ENCODE measurements around the gene NPDC1. TPM values are rescaled to one million over a fixed set of nuclear protein-coding genes. Genes with fewer than 3 reads are reported as not detected.

The NPDC1 gene
- total RNA-seq, 1 donor from 2014 or later = 59.4 TPM

DNA sequence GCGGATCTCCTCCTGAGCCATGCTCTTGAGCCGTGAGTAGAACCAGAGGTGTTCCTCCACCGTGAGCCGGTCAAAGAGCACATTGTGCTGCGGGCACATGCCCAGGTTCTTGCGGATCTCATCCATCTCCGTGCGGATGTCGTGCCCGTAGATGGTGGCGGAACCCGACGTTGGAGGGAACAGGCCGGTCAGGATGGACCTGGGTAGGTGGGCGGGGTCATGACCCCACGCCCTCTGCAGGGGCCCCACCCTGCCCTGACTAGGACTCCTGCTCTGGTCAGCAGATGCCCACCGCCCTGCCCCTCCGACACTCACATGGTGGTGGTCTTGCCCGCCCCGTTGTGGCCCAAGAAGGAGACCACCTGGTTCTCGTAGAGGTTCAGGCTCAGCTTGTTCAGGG lies 30.0 kb downstream of the NPDC1 start:
- Mint-ChIP-seq H3K9me3 (no peaks in the 10 kb centered on the region), H3K4me3 (no peak overlapping the region), H3K36me3 (ENCODE audit: low read depth) (no peaks in the 10 kb centered on the region), H3K4me1 (no peaks in the 10 kb centered on the region), H3K27me3 (no peaks in the 10 kb centered on the region), H3K27ac (no peak overlapping the region)
- intact Hi-C loops (cut with micrococcal nuclease) = no loop called here
- no peak for DNase-seq

DNA sequence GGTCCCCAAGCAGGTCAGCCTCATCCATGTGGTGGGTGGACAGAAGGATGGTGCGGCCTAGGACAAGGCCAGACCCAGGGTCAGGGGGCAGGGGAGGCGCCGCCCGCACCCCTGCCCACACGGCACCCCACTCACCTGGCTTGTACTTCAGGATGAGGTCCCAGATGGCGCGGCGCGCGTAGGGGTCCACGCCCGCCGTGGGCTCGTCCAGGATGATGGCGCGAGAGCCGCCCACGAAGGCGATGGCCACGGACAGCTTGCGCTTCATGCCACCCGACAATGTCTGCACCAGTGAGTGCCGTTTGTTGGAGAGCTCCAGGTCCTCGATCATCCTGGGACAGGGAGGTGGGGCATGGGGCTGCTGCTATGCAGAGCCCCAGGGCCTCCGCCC lies 30.4 kb downstream of the NPDC1 start:
- Mint-ChIP-seq H3K4me3 (no peak overlapping the region), H3K27me3 (no peaks in the 10 kb centered on the region), H3K9me3 (no peaks in the 10 kb centered on the region), H3K36me3 (ENCODE audit: low read depth) (no peaks in the 10 kb centered on the region), H3K27ac (no peak overlapping the region), H3K4me1 (no peaks in the 10 kb centered on the region)
- intact Hi-C loops (cut with micrococcal nuclease) = no loop called here
- no peak for DNase-seq

DNA sequence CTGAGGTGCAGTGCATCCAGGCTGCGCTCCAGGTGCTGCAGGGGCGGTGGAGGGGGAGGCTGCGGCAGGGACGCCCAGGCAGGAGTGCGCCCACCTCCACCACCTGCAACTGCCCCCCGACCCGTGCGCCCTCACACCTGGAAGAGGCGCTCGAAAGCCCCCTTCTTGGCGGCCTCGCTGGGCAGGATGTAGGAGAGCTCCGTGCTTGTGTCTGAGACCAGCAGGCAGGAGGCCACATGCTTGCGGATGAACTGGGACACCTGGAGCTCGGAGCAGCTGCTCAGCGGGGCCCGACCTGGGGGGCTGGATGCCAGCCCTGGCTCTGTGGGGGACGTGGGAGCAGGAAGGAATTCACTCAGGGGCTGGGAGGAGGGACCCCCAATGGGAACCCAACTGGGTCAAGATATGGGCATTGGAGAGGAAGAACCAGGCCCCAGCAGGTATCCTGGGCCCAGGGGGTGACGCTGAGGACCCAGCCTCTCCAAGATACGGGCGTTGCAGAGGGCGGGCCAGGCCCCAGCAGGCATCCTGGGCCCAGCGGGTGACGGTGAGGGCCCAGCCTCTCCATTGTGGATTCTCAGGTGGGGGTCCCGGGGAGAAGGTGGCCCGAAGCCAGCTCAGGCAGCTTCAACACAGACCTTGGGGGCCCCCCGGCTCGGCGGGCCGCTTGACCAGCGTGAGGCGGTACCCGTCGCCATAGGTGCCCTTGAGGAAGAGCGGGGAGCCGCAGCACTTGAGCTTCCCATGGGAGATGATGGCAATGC lies 31.0 kb downstream of the NPDC1 start:
- Mint-ChIP-seq H3K36me3 (ENCODE audit: low read depth) (no peaks in the 10 kb centered on the region), H3K4me3 (no peak overlapping the region)

DNA sequence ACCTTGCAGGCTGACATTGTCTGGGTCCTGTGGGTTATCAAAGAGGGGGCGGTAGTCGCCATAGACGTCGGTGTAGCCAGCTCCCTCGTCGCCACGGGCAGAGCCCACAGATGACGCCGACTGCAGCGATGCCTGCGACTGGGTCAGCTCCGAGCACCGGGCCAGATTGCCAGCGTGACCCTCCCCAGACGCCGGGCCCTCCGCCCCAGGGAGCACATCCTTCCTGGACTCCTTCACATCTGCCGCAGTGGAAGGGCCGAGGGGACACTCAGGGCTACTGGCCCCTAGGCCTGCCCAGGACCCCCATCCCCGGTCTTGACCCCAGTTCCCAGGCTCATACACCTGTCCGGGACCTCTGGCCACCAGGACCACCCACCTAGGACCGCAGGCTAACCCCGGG lies 31.8 kb downstream of the NPDC1 start:
- DNase-seq = no peak
- H3K4me3 Mint-ChIP-seq = no peak overlapping the region
- H3K27ac Mint-ChIP-seq = no peak overlapping the region
- no peaks in the 10 kb centered on the region for H3K4me1 Mint-ChIP-seq
- no peaks in the 10 kb centered on the region for H3K9me3 Mint-ChIP-seq
- no peaks in the 10 kb centered on the region for H3K27me3 Mint-ChIP-seq
- intact Hi-C loops (cut with micrococcal nuclease) = no loop called here
- H3K36me3 Mint-ChIP-seq (ENCODE audit: low read depth) = no peaks in the 10 kb centered on the region

More for the DNA sequence above, 31.0 kb downstream of the NPDC1 start:
- Mint-ChIP-seq H3K27me3 (no peaks in the 10 kb centered on the region), H3K9me3 (no peaks in the 10 kb centered on the region), H3K27ac (no peak overlapping the region), H3K4me1 (no peaks in the 10 kb centered on the region)
- DNase-seq = no peak
- intact Hi-C loops (cut with micrococcal nuclease) = no loop called here

DNA sequence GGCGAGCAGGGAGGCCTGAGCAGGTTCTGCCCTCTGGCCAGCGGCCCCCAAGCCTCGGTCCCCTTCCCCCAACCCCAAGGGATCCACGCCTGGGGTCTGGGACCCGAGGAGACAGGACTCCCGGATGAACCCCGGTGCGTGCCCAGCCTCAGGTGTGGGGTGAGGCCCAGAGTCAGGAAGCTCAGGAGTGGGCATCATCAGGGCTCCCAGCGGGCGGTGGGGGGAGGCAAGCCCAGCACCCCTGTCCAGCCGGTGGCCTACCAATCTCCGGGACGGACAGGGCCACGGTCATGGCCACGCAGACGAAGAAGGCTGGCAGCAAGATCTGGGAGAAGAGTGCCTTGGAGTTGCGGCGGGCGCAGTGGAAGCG lies 32.4 kb downstream of the NPDC1 start:
- intact Hi-C loops (cut with micrococcal nuclease) = no loop called here
- no peaks in the 10 kb centered on the region for H3K27me3 Mint-ChIP-seq
- no peaks in the 10 kb centered on the region for H3K36me3 Mint-ChIP-seq (ENCODE audit: low read depth)
- H3K4me3 Mint-ChIP-seq = no peak overlapping the region
- no peak overlapping the region for H3K27ac Mint-ChIP-seq
- H3K4me1 Mint-ChIP-seq = no peaks in the 10 kb centered on the region
- H3K9me3 Mint-ChIP-seq = no peaks in the 10 kb centered on the region
- DNase-seq = no peak

DNA sequence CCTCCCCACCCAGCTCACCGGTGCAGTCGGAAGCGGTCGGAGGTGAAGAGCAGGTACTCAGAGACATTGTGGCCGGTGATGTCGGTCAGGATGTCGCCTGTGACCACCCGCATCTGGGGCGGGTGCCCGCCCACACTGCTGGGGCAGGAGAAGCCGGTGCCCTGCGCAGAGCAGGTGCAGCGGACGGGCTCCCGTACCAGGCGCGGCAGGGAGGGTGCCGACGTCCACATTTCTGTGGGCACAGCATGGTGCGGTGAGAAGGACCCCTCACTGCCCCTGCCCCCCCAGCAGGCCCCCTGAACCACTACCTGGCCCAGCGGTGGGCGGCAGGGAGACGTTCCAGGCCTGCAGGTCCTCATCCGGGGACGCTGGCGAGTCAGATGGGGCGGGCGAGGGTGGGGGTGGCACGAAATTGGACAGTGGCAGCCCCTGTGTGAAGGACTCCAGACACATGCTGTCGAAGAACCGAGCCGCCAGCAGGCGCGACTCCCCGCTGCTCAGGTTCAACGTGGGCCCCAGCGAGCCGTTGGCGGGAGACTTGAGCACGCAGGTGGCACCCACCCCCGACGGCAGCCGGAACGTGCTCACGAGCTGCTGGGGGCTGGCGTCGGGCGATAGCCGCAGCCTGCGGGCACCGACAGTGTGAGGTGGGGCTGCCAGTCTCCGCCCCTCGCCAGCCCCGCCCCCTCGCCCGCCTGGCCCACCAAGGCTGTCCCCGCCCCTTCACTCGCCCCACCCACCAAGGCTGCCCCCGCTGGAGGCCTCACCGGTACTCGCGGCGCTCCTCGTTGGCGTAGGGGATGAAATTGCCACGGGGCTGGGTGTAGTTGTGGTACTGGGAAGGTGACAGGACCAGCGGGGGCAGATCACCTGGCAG lies 33.0 kb downstream of the NPDC1 start:
- Mint-ChIP-seq H3K4me3 (no peak overlapping the region), H3K4me1 (no peaks in the 10 kb centered on the region), H3K27ac (no peak overlapping the region), H3K36me3 (ENCODE audit: low read depth) (no peaks in the 10 kb centered on the region), H3K27me3 (no peaks in the 10 kb centered on the region), H3K9me3 (no peaks in the 10 kb centered on the region)
- no peak for DNase-seq
- intact Hi-C loops (cut with micrococcal nuclease) = no loop called here

DNA sequence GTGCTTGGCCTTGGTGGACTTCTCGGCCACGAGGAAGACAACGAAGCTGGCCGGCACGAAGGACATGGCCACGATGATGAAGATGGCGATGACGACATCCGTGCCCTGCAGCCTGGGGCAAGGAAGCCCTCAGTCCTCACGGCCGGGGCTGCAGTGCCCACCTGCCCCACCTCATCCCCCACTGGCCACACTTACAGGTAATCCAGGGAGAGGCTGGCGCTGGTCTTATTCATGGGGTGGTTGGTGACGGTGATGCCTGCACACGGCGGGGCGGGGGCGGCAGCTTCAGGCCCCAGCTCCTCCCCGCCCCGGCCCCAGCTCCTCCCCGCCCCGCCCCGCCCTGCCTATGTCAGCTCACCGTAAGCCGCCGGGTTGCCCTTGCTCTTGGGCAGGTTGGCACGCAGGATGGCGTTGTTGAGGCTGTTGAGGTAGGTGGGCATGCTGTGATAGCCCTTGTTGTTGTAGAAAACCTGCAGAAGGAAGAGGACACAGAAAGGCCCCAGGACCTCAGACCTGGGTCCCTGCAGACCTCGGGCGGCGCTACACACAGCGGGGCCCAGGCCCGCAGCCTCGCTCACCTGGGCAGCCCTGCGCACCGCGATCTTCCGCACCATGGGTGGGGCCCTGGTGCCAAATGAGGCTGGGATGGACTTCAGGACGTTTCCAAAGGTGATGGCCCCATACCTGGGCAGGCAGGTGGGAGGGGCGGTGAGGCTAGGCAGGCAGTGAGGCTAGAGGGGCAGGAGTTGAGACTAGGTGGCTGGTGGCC lies 33.9 kb downstream of the NPDC1 start:
- no peak for DNase-seq
- Mint-ChIP-seq H3K9me3 (no peaks in the 10 kb centered on the region), H3K4me1 (no peaks in the 10 kb centered on the region), H3K27me3 (no peaks in the 10 kb centered on the region), H3K36me3 (ENCODE audit: low read depth) (no peaks in the 10 kb centered on the region), H3K4me3 (no peak overlapping the region), H3K27ac (no peak overlapping the region)
- intact Hi-C loops (cut with micrococcal nuclease) = no loop called here

DNA sequence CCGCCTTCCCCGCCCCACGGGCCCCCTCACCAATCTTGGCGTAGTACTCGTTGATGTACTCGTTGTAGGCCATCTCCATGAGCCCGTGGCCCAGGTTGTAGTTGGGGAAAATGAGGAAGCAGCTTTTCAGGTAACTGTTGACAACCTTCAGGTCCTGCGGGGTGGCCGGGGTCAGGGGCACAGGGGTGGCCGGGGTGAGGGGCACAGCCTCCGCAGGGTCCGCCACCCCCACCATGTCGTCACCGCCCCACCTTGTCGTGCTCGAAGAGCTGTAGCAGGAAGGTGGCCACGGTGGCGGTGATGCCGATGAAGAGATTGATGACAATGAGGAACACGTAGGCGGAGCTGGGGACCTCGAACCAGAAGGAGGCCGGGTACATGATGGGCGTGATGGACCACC lies 34.8 kb downstream of the NPDC1 start:
- no peak overlapping the region for H3K27ac Mint-ChIP-seq
- DNase-seq = no peak
- H3K27me3 Mint-ChIP-seq = no peaks in the 10 kb centered on the region
- H3K36me3 Mint-ChIP-seq (ENCODE audit: low read depth) = no peaks in the 10 kb centered on the region
- intact Hi-C loops (cut with micrococcal nuclease) = no loop called here
- peaks cover 1% of the 10 kb centered on the region for H3K4me1 Mint-ChIP-seq
- H3K9me3 Mint-ChIP-seq = no peaks in the 10 kb centered on the region
- no peak overlapping the region for H3K4me3 Mint-ChIP-seq

DNA sequence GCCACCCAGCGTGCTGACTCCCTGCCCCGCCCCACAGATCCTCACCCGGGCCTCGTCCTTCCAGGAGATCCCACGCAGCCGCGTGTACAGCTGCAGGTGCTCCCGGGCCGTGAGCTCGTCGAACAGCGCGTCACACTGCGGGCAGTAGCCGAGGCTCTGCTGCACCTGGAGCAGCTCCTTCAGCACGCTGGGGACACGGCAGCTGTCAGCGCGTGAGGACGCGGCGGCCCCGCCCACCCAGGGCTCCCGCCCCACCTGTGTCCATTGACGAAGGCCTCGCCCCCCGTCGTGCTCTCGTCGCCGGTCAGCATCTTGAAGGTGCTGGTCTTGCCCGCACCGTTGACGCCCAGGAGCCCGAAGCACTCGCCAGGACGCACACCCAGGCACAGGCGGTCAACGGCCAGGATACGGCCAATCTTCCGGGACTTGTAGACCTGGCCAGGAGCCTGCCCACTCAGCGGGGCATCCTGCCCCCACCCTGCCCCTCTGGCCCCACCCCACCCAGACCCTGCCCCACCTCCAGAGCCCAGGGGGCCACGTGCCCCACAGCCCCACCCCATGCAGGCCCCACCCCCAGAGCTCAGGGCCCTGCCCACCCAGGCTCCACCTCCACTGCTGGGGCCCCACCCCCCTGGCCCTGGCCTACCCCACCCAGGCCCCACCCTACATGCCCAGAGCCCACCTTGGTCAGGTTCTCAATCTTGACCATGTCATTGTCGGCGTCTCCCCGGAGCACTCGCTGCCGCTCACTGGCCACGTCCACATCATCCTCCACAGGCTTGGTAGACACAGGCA lies 35.8 kb downstream of the NPDC1 start:
- Mint-ChIP-seq H3K27ac (no peak overlapping the region), H3K9me3 (no peaks in the 10 kb centered on the region), H3K27me3 (no peaks in the 10 kb centered on the region), H3K4me1 (peaks cover 2% of the 10 kb centered on the region), H3K4me3 (no peak overlapping the region), H3K36me3 (ENCODE audit: low read depth) (no peaks in the 10 kb centered on the region)
- DNase-seq = no peak
- intact Hi-C loops (cut with micrococcal nuclease) = no loop called here

DNA sequence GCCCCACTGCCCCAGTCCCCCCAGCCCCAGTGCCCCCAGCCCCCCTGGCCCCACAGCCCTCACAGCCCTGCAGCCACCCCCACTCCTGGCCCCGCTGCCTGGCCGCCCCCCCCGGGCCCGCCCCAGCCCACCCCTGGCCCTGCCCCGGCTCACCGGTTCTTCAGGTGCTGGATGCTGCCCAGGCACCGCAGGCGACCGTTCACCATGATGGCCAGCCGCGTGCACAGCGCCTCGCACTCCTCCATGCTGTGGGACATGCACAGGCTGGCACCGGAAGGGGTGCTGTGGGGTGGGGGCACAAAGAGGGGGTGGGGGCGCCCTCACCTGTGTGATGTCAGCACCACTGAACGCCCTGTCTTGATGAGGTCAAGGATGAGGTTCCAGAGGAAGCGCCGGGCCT lies 36.8 kb downstream of the NPDC1 start:
- no peaks in the 10 kb centered on the region for H3K9me3 Mint-ChIP-seq
- no peaks in the 10 kb centered on the region for H3K36me3 Mint-ChIP-seq (ENCODE audit: low read depth)
- H3K4me1 Mint-ChIP-seq = peaks cover 4% of the 10 kb centered on the region
- H3K4me3 Mint-ChIP-seq = no peak overlapping the region
- DNase-seq = no peak
- intact Hi-C loops (cut with micrococcal nuclease) = no loop called here
- H3K27me3 Mint-ChIP-seq = no peaks in the 10 kb centered on the region
- no peak overlapping the region for H3K27ac Mint-ChIP-seq

DNA sequence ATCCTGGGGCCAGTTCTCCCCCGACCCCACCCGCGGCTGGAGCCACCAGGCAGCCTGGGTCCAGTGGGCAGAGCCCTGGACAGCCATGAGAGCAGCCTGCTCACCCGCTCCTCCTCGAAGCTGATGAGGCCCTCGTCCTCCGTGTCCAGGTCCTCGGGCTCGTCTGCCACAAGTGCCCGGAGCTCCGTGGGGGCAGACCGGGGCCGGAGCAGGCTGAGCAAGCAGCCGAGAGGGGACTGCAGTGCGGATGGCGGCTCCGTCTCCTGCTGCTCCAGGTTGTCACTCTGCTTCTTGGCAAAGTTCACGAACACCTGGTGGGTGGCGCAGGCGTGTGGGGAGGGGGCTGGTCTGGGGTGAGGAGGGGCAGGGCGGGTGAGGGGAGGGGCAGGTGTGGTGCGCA lies 37.7 kb downstream of the NPDC1 start:
- Mint-ChIP-seq H3K4me3 (no peak overlapping the region), H3K9me3 (no peaks in the 10 kb centered on the region), H3K27ac (no peak overlapping the region), H3K36me3 (ENCODE audit: low read depth) (no peaks in the 10 kb centered on the region), H3K4me1 (peaks cover 4% of the 10 kb centered on the region), H3K27me3 (no peaks in the 10 kb centered on the region)
- intact Hi-C loops (cut with micrococcal nuclease) = no loop called here
- no peak for DNase-seq

DNA sequence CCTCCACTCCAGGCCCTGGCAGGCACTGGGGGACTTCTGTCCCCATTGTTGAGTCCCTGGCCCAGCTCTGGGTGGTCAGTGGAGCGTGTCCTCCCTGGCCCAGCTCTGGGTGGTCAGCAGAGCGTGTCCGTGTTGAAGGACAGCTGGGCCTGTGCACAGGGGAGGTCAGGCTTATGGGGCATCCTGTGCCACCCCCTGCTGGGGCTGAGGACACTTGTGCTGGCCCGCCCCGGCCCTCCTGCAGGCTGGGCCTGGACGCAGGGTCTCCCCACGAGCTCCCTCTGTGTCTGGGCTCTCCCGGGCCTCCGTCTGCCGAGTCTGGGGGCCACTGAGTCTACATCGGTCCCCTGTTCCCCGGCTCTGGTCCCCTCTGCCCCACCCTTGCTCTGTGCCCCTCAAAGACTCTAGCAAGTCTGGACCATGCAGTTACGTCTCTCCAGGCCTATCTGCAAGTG lies 38.1 kb downstream of the NPDC1 start:
- Mint-ChIP-seq H3K36me3 (ENCODE audit: low read depth) (no peaks in the 10 kb centered on the region), H3K9me3 (no peaks in the 10 kb centered on the region), H3K27me3 (no peaks in the 10 kb centered on the region), H3K27ac (no peak overlapping the region), H3K4me3 (no peak overlapping the region), H3K4me1 (peaks cover 4% of the 10 kb centered on the region)
- intact Hi-C loops (cut with micrococcal nuclease) = no loop called here
- DNase-seq = no peak

DNA sequence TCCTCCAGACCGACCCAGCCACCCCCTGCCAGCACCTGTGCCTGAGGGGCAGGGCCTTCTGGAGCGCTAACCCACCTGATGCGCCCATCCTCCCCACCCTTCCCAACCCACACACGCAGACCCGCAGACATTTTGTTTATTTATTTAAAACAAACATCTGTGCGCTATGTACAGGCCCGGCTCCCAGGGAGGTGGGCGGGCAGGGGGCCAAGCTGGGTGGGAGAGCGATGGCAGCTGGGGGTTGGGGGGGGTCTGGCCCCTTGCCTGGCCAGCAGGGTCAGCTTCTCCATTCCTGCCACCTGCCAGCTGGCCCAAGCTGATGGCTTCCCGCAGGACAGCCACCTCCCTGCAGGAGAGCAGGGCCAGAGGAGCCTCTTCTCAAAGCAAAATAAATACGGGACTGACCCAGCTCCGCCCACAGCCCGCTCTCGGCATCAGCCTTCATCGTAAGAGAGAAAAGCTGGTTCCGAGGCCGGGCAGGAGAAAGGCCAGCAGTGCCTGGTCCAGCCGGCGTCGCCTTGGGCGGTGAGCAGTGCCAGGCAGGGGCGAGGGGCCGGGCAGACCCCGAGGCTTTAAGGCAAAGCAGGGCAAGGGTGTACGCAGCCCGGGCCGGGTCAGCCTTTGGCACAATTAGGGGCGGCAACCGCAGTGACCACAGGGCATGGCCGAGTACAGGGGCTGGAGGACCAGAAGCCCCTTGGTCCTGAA lies 38.7 kb downstream of the NPDC1 start:
- H3K27me3 Mint-ChIP-seq = no peaks in the 10 kb centered on the region

More for the DNA sequence above, 38.7 kb downstream of the NPDC1 start:
- Mint-ChIP-seq H3K9me3 (no peaks in the 10 kb centered on the region), H3K4me3 (no peak overlapping the region), H3K27ac (no peak overlapping the region), H3K4me1 (peaks cover 4% of the 10 kb centered on the region), H3K36me3 (ENCODE audit: low read depth) (no peaks in the 10 kb centered on the region)
- DNase-seq = no peak
- intact Hi-C loops (cut with micrococcal nuclease) = no loop called here

Measured in activated CD4-positive, alpha-beta T cell treated with anti-CD3 and anti-CD28 coated beads, Interleukin-2, amount 10 ng/mL, durations not matched to agents 24 days and 14 days (primary cell).